Neural progenitor cell (in vitro differentiated cells): ENCODE results near the gene PHRF1. TPM values are rescaled to one million over a fixed set of nuclear protein-coding genes. Genes with fewer than 3 reads are reported as not detected.

ENCODE experiments used
- DNase-seq: peaks from one replicate; pipeline ENCODE4 v3.0.0-alpha.2; 2016; ENCODE audit warnings: low spot score
- H2AFZ ChIP-seq: fragments of 200-600 bp; sonication (generic); replicated peaks from 2 replicates; pipeline ENCODE4 v1.6.1; 2016; ENCODE audit warnings: antibody characterized with exemption
- H3F3A ChIP-seq: fragments of 200-600 bp; sonication (generic); 2 replicates; pipeline ENCODE4 v1.6.1; 2016; ENCODE audit warnings: antibody characterized with exemption, low read depth
- H3K27ac ChIP-seq: fragments of 200-600 bp; sonication (generic); 2 replicates; pipeline ENCODE4 v1.5.1; 2016; ENCODE audit warnings: mild to moderate bottlenecking
- H3K27me3 ChIP-seq: fragments of 200-600 bp; sonication (generic); 2 replicates; pipeline ENCODE4 v1.6.1; 2016; ENCODE audit warnings: mild to moderate bottlenecking, moderate library complexity
- H3K36me3 ChIP-seq: fragments of 200-600 bp; sonication (generic); 2 replicates; pipeline ENCODE4 v1.5.1; 2016
- H3K4me1 ChIP-seq: fragments of 200-600 bp; sonication (generic); 2 replicates; pipeline ENCODE4 v1.6.1; 2016; ENCODE audit warnings: mixed run types
- H3K4me2 ChIP-seq: fragments of 200-600 bp; sonication (generic); 2 replicates; pipeline ENCODE4 v1.6.1; 2016
- H3K4me3 ChIP-seq: fragments of 200-600 bp; sonication (generic); 2 replicates; pipeline ENCODE4 v1.5.1; 2016
- H3K79me2 ChIP-seq: fragments of 200-600 bp; sonication (generic); 2 replicates; pipeline ENCODE4 v1.6.1; 2016; ENCODE audit warnings: low read depth
- H3K9ac ChIP-seq: fragments of 200-600 bp; sonication (generic); 2 replicates; pipeline ENCODE4 v1.6.1; 2016
- H3K9me3 ChIP-seq: fragments of 200-600 bp; sonication (generic); 2 replicates; pipeline ENCODE4 v1.5.1; 2016; ENCODE audit warnings: low read depth
- H4K20me1 ChIP-seq: fragments of 200-600 bp; sonication (generic); 2 replicates; pipeline ENCODE4 v1.6.1; 2016; ENCODE audit warnings: low read depth
- H3K27ac Mint-ChIP-seq: 3 replicates; pipeline ENCODE4 v1.8.0; 2021; ENCODE audit warnings: mixed read lengths
- H3K27me3 Mint-ChIP-seq: 2 replicates; pipeline ENCODE4 v1.8.0; 2022; ENCODE audit warnings: low read depth, mild to moderate bottlenecking, inconsistent platforms, moderate library complexity, mixed read lengths; ENCODE audit not compliant: insufficient read depth
- H3K36me3 Mint-ChIP-seq: 3 replicates; pipeline ENCODE4 v1.8.0; 2021; ENCODE audit warnings: mixed read lengths
- H3K4me1 Mint-ChIP-seq: 3 replicates; pipeline ENCODE4 v1.8.0; 2021; ENCODE audit warnings: mixed read lengths
- H3K4me3 Mint-ChIP-seq: 3 replicates; pipeline ENCODE4 v1.8.0; 2021; ENCODE audit warnings: mild to moderate bottlenecking, moderate library complexity, mixed read lengths
- H3K9me3 Mint-ChIP-seq: 3 replicates; pipeline ENCODE4 v1.8.0; 2020; ENCODE audit warnings: mixed read lengths
- CTCF ChIP-seq: fragments of 200-600 bp; sonication (generic); IDR thresholded peaks from 2 replicates; pipeline ENCODE4 v1.5.1; 2017; ENCODE audit warnings: antibody characterized with exemption, mild to moderate bottlenecking
- EZH2 ChIP-seq: fragments of 200-600 bp; sonication (generic); IDR thresholded peaks from 2 replicates; pipeline ENCODE4 v1.6.1; 2017; ENCODE audit warnings: antibody characterized with exemption, mild to moderate bottlenecking, moderate library complexity
- EZH2phosphoT487 ChIP-seq: fragments of 200-600 bp; sonication (generic); IDR thresholded peaks from 2 replicates; pipeline ENCODE4 v1.6.1; 2017; ENCODE audit warnings: antibody characterized with exemption
- total RNA-seq: library from RNA; depleted of rRNA; stranded (reverse); fragments of >200 nt; gene quantifications from 2 replicates; pipeline ENCODE4 v1.2.3, GENCODE V29; 2015; ENCODE audit warnings: low replicate concordance

PHRF1 gene
- total RNA-seq, 1 donor from 2014 or later: 9.8 TPM

- H3K4me3 Mint-ChIP-seq: no peak overlapping the region
- H3K36me3 Mint-ChIP-seq: peaks cover 2% of the 10 kb centered on the region
- no peak for DNase-seq
- no peak overlapping the region for H3K9ac ChIP-seq
- H3K27me3 ChIP-seq: peaks cover 17% of the 10 kb centered on the region
- no peak overlapping the region for H3K27ac ChIP-seq
- no peak overlapping the region for H3K4me3 ChIP-seq
- no peaks in the 10 kb centered on the region for H3K36me3 ChIP-seq
- no peaks in the 10 kb centered on the region for H3K9me3 Mint-ChIP-seq
- peaks cover 13% of the 10 kb centered on the region for H3K79me2 ChIP-seq
- H3K9me3 ChIP-seq: no peaks in the 10 kb centered on the region
- peaks cover 4% of the 10 kb centered on the region for H3K27me3 Mint-ChIP-seq
- H3K27ac Mint-ChIP-seq: no peak overlapping the region
- H3F3A ChIP-seq: peaks cover 22% of the 10 kb centered on the region
- no peak overlapping the region for H2AFZ ChIP-seq
- H3K4me1 ChIP-seq: peaks cover 7% of the 10 kb centered on the region
- H4K20me1 ChIP-seq: peaks cover 23% of the 10 kb centered on the region
- TF ChIP-seq EZH2phosphoT487 (no peak), EZH2 (no peak), CTCF (no peak)
- H3K4me1 Mint-ChIP-seq: peaks cover 5% of the 10 kb centered on the region
- H3K4me2 ChIP-seq: no peak overlapping the region
These were observed 43.7 kb upstream of the PHRF1 start for GRCh38 chr11:532527-532985.

GRCh38 chr11:532986-533585, 43.2 kb upstream of the PHRF1 start:
- Histone ChIP-seq H3K4me2 (no peak overlapping the region), H3K9me3 (no peaks in the 10 kb centered on the region), H3K27ac (no peak overlapping the region), H3K4me1 (peaks cover 12% of the 10 kb centered on the region), H3F3A (peaks cover 27% of the 10 kb centered on the region), H4K20me1 (peaks cover 23% of the 10 kb centered on the region), H3K79me2 (peaks cover 13% of the 10 kb centered on the region), H3K27me3 (peaks cover 22% of the 10 kb centered on the region), H2AFZ (no peak overlapping the region), H3K9ac (no peak overlapping the region), H3K36me3 (no peaks in the 10 kb centered on the region), H3K4me3 (no peak overlapping the region)
- H3K9me3 Mint-ChIP-seq: no peaks in the 10 kb centered on the region
- peak overlapping the region; percentile 60 for H3K4me3 Mint-ChIP-seq
- peaks cover 2% of the 10 kb centered on the region for H3K36me3 Mint-ChIP-seq
- no peak for DNase-seq
- TF ChIP-seq CTCF (no peak), EZH2phosphoT487 (no peak), EZH2 (no peak)
- no peak overlapping the region for H3K27ac Mint-ChIP-seq
- H3K27me3 Mint-ChIP-seq: peaks cover 4% of the 10 kb centered on the region
- H3K4me1 Mint-ChIP-seq: peaks cover 9% of the 10 kb centered on the region

DNA sequence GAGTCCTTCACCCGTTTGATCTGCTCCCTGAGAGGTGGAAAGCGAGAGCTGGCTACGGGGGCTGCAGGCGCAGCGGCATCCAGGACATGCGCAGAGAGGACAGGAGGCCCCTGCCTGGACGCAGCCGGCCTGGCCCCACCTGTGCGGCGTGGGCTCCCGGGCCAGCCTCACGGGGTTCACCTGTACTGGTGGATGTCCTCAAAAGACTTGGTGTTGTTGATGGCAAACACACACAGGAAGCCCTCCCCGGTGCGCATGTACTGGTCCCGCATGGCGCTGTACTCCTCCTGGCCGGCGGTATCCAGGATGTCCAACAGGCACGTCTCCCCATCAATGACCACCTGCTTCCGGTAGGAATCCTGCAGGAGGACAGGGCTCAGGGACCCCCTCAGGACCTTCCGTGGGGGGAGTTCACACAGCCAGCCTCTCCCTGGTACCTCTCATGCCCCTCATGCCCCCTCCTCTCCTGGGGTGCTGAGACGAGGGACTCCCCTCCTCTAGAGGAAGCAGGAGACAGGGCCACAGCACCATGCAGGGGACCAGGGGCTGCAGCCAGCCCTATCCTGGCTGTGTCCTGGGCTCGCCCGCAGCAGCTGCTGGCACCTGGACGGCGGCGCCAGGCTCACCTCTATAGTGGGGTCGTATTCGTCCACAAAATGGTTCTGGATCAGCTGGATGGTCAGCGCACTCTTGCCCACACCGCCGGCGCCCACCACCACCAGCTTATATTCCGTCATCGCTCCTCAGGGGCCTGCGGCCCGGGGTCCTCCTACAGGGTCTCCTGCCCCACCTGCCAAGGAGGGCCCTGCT, 42.5 kb upstream of the PHRF1 start:
- no peaks in the 10 kb centered on the region for H3K36me3 ChIP-seq
- Mint-ChIP-seq H3K27ac (no peak overlapping the region), H3K9me3 (no peaks in the 10 kb centered on the region), H3K36me3 (peaks cover 2% of the 10 kb centered on the region), H3K4me1 (peaks cover 13% of the 10 kb centered on the region), H3K4me3 (peak overlapping the region; percentile 72), H3K27me3 (peaks cover 2% of the 10 kb centered on the region)
- peak overlapping the region; percentile 97 for H3K4me2 ChIP-seq
- DNase-seq: no peak
- H3K4me1 ChIP-seq: peaks cover 12% of the 10 kb centered on the region
- no peaks in the 10 kb centered on the region for H3K9me3 ChIP-seq
- no peak overlapping the region for H3K27ac ChIP-seq
- peaks cover 29% of the 10 kb centered on the region for H3K27me3 ChIP-seq
- peaks cover 13% of the 10 kb centered on the region for H3K79me2 ChIP-seq
- peak overlapping the region; percentile 73 for H3K4me3 ChIP-seq
- peaks cover 30% of the 10 kb centered on the region for H3F3A ChIP-seq
- no peak for TF ChIP-seq EZH2
- no peak for TF ChIP-seq CTCF
- H3K9ac ChIP-seq: peak overlapping the region; percentile 55
- no peak overlapping the region for H2AFZ ChIP-seq
- H4K20me1 ChIP-seq: peaks cover 23% of the 10 kb centered on the region
